Endothelial cell (in vitro differentiated cells): Measurements from ENCODE around the gene MAP7D1. TPM values are rescaled to one million over a fixed set of nuclear protein-coding genes. Genes with fewer than 3 reads are reported as not detected.

Source experiments
- DNase-seq: peaks from one replicate; pipeline ENCODE4 v3.0.0; 2021; ENCODE audit warnings: low spot score
- H3K27ac Mint-ChIP-seq: one replicate; pipeline ENCODE4 v1.8.0; 2021; ENCODE audit warnings: mixed read lengths, inconsistent platforms; ENCODE audit not compliant: unreplicated experiment
- H3K27me3 Mint-ChIP-seq: one replicate; pipeline ENCODE4 v1.8.0; 2021; ENCODE audit warnings: mild to moderate bottlenecking, moderate library complexity, mixed read lengths, inconsistent platforms; ENCODE audit not compliant: unreplicated experiment
- H3K36me3 Mint-ChIP-seq: one replicate; pipeline ENCODE4 v1.8.0; 2021; ENCODE audit warnings: mild to moderate bottlenecking, low read depth, mixed read lengths, inconsistent platforms; ENCODE audit not compliant: unreplicated experiment
- H3K4me1 Mint-ChIP-seq: one replicate; pipeline ENCODE4 v1.8.0; 2021; ENCODE audit warnings: mild to moderate bottlenecking, mixed read lengths, inconsistent platforms; ENCODE audit not compliant: unreplicated experiment
- H3K4me3 Mint-ChIP-seq: one replicate; pipeline ENCODE4 v1.8.0; 2021; ENCODE audit warnings: mild to moderate bottlenecking, mixed read lengths, inconsistent platforms; ENCODE audit not compliant: unreplicated experiment
- H3K9me3 Mint-ChIP-seq: one replicate; pipeline ENCODE4 v1.8.0; 2021; ENCODE audit warnings: mixed read lengths, inconsistent platforms; ENCODE audit not compliant: unreplicated experiment
- total RNA-seq: library from RNA; stranded (reverse); fragmentation: NEBNext Ultra II Directional; extraction: Animal tissue kit (Norgen Biotek cat#: 25700); gene quantifications from one replicate; pipeline ENCODE4 v1.2.1, GENCODE V29; 2021; ENCODE audit not compliant: unreplicated experiment
- TF ChIP-seq, protein P1 (sequence below): fragments of 200-600 bp; sonication (generic); IDR thresholded peaks from one replicate; pipeline ENCODE4 v1.5.0; 2021; ENCODE audit warnings: antibody characterized with exemption; ENCODE audit not compliant: unreplicated experiment

Gene MAP7D1
- total RNA-seq, 1 donor from 2014 or later: 189 TPM

DNA sequence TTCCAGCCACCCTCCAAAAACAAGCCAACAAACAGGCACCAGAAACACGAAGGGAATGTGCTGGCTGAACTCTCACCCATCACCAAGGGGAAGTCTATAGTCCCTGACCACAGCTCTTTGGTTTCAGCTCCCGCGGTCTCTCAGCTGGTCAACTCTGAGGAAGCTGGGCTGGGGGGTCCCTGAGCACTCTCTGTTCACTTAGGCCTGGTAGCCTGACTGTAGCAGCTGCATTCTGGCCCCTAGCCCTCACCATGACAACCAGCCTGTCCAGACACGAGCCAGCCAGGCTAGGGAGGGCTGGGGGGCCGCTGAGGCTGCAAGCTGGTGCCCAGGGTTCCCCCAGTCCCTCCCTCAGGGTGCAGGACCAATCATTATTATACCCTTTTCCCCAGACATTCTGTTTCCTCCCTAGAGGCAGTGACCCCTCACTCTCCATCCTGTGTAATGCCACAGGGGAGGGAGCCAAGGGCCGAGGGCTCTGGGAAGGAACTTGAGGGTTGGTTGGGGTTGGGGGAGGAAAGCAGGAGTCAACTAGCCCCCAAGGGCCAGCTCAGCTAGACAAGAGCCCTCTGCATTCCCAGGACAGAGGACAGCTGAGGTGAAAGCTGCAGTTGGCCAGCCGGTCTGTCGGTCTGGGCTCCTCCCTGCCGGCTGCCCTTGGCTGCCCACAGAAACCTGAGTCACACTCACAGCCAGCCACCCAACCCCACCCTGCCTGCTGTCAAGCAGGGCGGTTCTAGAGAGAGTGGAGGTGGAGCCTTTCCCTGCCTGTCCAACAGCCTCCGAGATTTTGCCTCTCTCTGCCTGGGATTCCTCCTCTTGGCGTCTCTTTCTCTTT lies 5.4 kb upstream of the MAP7D1 start:
- DNase-seq: peak; percentile 72
- peaks cover 11% of the 10 kb centered on the region for H3K36me3 Mint-ChIP-seq
- H3K4me3 Mint-ChIP-seq: peak overlapping the region; percentile 95
- no peaks in the 10 kb centered on the region for H3K9me3 Mint-ChIP-seq
- TF ChIP-seq, protein P1, sequence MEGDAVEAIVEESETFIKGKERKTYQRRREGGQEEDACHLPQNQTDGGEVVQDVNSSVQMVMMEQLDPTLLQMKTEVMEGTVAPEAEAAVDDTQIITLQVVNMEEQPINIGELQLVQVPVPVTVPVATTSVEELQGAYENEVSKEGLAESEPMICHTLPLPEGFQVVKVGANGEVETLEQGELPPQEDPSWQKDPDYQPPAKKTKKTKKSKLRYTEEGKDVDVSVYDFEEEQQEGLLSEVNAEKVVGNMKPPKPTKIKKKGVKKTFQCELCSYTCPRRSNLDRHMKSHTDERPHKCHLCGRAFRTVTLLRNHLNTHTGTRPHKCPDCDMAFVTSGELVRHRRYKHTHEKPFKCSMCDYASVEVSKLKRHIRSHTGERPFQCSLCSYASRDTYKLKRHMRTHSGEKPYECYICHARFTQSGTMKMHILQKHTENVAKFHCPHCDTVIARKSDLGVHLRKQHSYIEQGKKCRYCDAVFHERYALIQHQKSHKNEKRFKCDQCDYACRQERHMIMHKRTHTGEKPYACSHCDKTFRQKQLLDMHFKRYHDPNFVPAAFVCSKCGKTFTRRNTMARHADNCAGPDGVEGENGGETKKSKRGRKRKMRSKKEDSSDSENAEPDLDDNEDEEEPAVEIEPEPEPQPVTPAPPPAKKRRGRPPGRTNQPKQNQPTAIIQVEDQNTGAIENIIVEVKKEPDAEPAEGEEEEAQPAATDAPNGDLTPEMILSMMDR: no peak
- H3K27me3 Mint-ChIP-seq: peaks cover 15% of the 10 kb centered on the region
- H3K27ac Mint-ChIP-seq: peak overlapping the region; percentile 89
- H3K4me1 Mint-ChIP-seq: peaks cover 31% of the 10 kb centered on the region

DNA sequence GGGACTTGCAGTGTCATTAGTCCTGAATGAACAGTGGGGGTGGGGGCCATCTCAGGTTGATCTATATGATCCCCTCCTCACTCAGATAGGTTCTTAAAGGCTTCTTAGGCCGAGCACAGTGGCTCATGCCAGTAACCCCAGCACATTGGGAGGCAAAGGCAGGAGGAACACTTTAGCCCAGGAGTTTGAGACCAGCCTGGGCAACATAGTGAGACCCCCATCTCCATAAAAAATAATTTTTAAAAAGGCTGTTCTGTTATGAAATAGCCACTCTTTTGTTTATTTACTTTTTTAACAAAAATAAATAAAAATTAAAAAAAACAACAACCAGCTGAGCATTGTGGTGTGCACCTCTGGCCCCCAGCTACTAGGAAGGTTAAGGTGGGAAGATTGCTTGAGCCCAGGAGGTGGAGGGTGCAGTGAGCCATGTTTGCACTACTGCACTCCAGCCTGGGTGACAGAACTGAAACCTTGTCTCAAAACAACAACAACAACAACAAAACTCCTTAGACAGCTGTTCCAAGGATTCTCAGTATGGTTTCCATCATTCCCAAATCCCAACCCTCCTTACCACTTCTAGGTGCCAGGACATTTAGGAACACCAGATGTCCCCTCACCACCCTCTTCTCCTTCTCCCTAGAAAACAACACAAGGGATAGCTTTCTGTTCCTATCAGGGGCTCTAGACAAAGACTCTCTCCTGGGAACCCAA lies 4.7 kb upstream of the MAP7D1 start:
- DNase-seq: no peak
- Mint-ChIP-seq H3K4me1 (peaks cover 31% of the 10 kb centered on the region), H3K36me3 (peaks cover 11% of the 10 kb centered on the region), H3K27ac (peak overlapping the region; percentile 64), H3K4me3 (no peak overlapping the region), H3K9me3 (no peaks in the 10 kb centered on the region), H3K27me3 (peaks cover 15% of the 10 kb centered on the region)
- TF ChIP-seq, protein P1: no peak

DNA sequence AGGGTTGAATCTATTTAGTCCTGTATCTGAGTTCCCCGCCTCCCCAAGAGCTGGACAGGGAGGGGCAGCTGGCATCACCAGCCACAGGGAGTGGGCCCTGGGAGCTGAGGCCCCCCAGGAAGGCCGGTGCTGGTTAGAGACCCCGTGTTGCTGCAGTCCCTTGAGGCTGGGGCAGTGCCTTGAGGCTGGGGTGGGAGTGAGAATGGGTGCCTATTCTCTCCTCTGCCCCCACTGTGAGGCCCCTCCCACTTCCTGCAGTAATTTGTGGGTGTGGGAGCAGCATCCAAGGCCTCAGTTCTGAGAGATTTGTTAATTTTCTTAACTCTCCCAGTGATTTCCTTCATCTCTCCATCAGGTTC lies 4.1 kb upstream of the MAP7D1 start:
- Mint-ChIP-seq H3K4me1 (peaks cover 31% of the 10 kb centered on the region), H3K36me3 (peaks cover 11% of the 10 kb centered on the region), H3K9me3 (no peaks in the 10 kb centered on the region), H3K27ac (peak overlapping the region; percentile 36), H3K27me3 (peaks cover 15% of the 10 kb centered on the region), H3K4me3 (no peak overlapping the region)
- DNase-seq: no peak
- TF ChIP-seq, protein P1: no peak

DNA sequence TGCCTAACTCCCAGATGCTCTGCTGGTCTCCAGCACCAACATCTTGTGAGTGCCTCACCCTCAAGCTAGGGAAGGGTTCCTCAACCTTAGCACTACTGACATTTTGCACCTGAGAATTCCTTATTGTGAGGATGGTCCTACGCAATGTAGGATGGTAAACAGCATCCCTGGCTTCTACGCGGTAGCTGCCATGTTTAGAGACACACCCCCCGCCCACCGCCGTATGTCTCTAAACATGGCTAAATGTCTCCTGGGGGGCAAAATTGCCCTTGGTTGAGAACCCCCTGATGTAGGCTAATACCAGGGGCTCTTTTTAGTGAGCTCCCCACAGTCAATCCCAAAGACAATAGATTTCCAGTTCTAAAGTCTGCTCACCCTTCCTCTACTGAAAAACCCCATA lies 2.5 kb upstream of the MAP7D1 start:
- Mint-ChIP-seq H3K27ac (no peak overlapping the region), H3K9me3 (no peaks in the 10 kb centered on the region), H3K4me3 (no peak overlapping the region), H3K27me3 (peaks cover 16% of the 10 kb centered on the region), H3K36me3 (peaks cover 18% of the 10 kb centered on the region), H3K4me1 (peaks cover 39% of the 10 kb centered on the region)
- DNase-seq: no peak
- TF ChIP-seq, protein P1: no peak

DNA sequence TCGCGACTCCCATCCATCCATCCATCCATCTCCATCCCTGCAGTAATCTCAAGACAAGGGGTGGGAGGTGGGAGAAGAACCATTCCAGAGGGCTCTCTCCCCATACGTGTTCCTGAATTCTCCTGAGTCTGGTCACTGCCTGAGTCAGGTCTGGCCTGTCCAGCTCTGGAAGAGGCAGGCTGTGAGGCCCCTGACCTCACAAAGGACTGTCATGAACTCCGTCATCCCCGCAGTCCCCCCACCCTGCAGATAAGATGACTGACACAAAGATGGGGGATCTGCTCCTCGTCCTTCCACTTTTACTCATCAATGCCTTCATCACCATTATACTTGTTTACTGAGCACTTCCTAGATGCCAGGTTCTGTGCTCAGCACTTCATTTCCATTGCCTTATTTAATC lies 1.6 kb upstream of the MAP7D1 start:
- Mint-ChIP-seq H3K27ac (peak overlapping the region; percentile 81), H3K36me3 (peaks cover 21% of the 10 kb centered on the region), H3K9me3 (no peaks in the 10 kb centered on the region), H3K4me1 (peaks cover 43% of the 10 kb centered on the region), H3K27me3 (peaks cover 19% of the 10 kb centered on the region), H3K4me3 (peak overlapping the region; percentile 76)
- TF ChIP-seq, protein P1: no peak
- DNase-seq: no peak
